NCI-H2081 treated with DMSO at 0.1 percent for 48 hours (cell line): ENCODE measurements around the gene CA10.

ENCODE experiments used
- DNase-seq: peaks from one replicate; lab custom pipeline; 2025; lab: John Stamatoyannopoulos, UW

Gene CA10

GRCh38 chr17:51646539-51646938 is 512.0 kb downstream of the CA10 start:
- no peak for DNase-seq

GRCh38 chr17:51645056-51645455 is 513.5 kb downstream of the CA10 start:
- no peak for DNase-seq

- DNase-seq, result no peak
Measured at GRCh38 chr17:51643702-51644490, 514.6 kb downstream of the CA10 start.

- no peak for DNase-seq
Measured at GRCh38 chr17:51642029-51642428, 516.5 kb downstream of the CA10 start.

GRCh38 chr17:51640108-51640622 is 518.3 kb downstream of the CA10 start:
- DNase-seq, result no peak

GRCh38 chr17:51638971-51639370 is 519.5 kb downstream of the CA10 start:
- no peak for DNase-seq

- DNase-seq, result no peak
Measured at GRCh38 chr17:51636291-51636690, 522.2 kb downstream of the CA10 start.

- DNase-seq, result no peak
Measured at GRCh38 chr17:51630101-51630671, 528.3 kb downstream of the CA10 start.

- DNase-seq, result no peak
Measured at GRCh38 chr17:51629232-51629631, 529.3 kb downstream of the CA10 start.

- DNase-seq, result no peak
Measured at GRCh38 chr17:51627779-51628178, 530.7 kb downstream of the CA10 start.

GRCh38 chr17:51618476-51618875 is 540.0 kb downstream of the CA10 start:
- no peak for DNase-seq

GRCh38 chr17:51617986-51618385 is 540.5 kb downstream of the CA10 start:
- DNase-seq, result no peak

GRCh38 chr17:51613255-51613654 is 545.3 kb downstream of the CA10 start:
- no peak for DNase-seq

- no peak for DNase-seq
Measured at GRCh38 chr17:51612692-51613091, 545.8 kb downstream of the CA10 start.

- no peak for DNase-seq
Measured at GRCh38 chr17:51611585-51611984, 546.9 kb downstream of the CA10 start.

- DNase-seq, result no peak
Measured at GRCh38 chr17:51610834-51611233, 547.7 kb downstream of the CA10 start.

GRCh38 chr17:51610155-51610554 is 548.4 kb downstream of the CA10 start:
- no peak for DNase-seq

GRCh38 chr17:51608251-51608933 is 550.1 kb downstream of the CA10 start:
- no peak for DNase-seq

- no peak for DNase-seq
Measured at GRCh38 chr17:51607512-51607911, 551.0 kb downstream of the CA10 start.

- DNase-seq, result no peak
Measured at GRCh38 chr17:51604299-51605020, 554.1 kb downstream of the CA10 start.

- DNase-seq, result no peak
Measured at GRCh38 chr17:51601622-51602261, 556.8 kb downstream of the CA10 start.

GRCh38 chr17:51598824-51599223 is 559.7 kb downstream of the CA10 start:
- no peak for DNase-seq
